HG03520 (cell line): Measurements from ENCODE around the gene PCDHB11.
"Not testable (repeated sequence)": the region's sequence is repeated elsewhere in the genome, so short reads cannot be mapped to it uniquely, and the experiment has no call there.

Experiments used
- ATAC-seq: cut with Tn5 transposase; IDR thresholded peaks from one replicate; pipeline ENCODE4 v1.9.1; 2021; ENCODE audit warnings: mild to moderate bottlenecking, moderate library complexity; ENCODE audit not compliant: unreplicated experiment

PCDHB11 gene

DNA sequence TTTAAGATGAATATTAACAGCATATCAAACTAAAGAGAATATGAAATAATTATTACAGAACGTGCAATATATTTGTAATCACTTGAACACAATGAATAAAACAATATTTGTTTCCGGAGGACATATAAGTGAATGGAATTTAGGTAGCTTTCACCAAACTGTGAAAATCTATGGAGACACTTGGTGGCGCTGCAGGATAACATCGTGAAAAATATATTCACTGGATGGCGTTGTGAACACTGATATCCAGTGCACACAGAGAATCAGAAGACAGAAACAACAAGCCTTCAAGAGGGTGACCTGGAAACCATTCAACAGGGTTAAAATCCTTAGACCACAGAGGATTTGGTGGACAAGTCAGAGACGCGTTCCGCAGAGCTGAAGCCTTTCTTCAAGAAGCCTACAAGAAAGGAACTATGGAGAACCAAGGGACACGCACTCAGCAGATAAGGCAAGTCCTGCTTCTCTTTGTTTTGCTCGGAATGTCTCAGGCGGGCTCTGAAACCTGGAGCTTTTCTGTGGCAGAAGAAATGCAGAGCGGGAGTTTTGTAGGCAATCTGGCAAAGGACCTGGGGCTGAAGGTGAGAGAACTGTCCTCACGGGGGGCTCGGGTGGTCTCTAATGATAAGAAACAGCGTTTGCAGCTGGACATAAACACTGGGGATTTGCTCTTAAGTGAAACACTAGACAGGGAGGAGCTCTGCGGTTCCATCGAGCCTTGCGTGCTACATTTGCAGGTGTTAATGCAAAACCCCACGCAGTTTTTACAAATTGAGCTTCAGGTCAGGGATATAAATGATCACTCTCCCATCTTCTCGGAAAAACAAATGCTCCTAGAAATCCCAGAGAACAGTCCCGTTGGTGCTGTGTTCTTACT, at the start of gene PCDHB11:
TSS of gene PCDHB11 (plus strand) at position 269 of the 877 bp plus-strand sequence. CDS start at position 417, 148 bp downstream.
- ATAC-seq, result no peak

- ATAC-seq, result no peak
Observed at GRCh38 chr5:141149812-141150211, 49.6 kb upstream of the PCDHB11 start, which contains the start of gene PCDHB6. PCDHB6 (plus strand) TSS chr5:141150057; CDS start chr5:141150258, 201 bp downstream.

DNA sequence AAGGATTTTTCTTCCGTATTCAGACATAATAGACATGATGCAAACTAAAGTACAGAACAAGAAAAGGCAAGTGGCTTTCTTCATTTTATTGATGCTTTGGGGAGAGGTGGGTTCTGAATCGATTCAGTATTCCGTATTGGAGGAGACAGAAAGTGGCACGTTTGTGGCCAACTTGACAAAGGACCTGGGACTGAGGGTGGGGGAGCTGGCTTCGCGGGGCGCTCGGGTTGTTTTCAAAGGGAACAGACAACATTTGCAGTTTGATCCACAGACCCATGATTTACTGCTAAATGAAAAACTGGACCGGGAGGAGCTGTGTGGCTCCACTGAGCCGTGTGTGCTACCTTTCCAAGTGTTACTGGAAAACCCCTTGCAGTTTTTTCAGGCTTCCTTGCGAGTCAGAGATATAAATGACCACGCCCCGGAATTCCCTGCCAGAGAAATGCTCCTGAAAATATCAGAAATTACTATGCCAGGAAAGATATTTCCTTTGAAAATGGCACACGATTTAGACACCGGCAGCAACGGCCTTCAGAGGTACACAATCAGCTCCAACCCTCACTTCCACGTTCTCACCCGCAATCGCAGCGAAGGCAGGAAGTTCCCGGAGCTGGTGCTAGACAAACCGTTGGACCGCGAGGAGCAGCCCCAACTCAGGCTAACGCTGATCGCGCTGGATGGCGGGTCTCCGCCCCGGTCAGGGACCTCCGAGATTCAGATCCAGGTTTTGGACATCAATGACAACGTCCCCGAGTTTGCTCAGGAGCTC, 49.0 kb upstream of the PCDHB11 start:
- no peak for ATAC-seq

GRCh38 chr5:141150993-141151325, 48.5 kb upstream of the PCDHB11 start:
- no peak for ATAC-seq

GRCh38 chr5:141151632-141152031, 47.8 kb upstream of the PCDHB11 start:
- ATAC-seq, result not testable (repeated sequence)

GRCh38 chr5:141152096-141152495, 47.3 kb upstream of the PCDHB11 start:
- not testable (repeated sequence) for ATAC-seq

DNA sequence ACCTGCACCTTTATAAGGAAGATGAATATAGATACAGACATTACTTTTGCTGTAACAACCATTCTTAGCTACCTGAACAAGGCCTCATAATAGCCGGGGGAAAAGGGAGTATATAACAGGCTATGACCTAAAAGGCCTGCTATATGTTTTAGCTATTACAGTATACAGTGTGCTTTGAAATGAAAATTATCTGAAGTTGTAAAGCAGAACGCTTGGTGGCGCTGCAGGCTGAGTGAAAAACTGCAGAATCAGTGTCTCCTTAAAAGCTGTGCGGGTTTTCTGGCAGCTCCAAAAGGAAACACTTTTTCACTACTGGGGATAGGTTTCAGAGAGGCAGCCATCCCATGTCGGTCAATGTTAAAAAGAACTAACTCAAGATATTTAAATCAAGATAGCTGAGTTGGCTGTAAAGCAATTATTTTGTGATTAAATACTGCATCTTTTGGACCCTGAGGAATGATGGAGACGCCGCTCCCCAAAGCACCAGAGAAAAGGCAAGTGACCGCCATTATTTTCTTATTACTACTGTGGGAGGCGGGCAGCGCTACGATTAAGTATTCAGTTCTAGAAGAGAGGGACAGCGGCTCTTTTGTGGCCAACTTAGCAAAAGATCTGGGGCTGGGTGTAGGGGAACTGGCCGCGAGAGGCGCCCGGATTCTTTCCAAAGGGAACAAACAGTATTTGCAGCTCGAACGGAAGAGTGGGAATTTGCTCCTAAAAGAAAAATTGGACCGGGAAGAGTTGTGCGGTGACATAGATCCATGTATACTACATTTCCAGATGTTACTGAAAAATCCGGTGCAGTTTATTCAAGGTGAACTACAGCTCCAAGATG, 43.7 kb upstream of the PCDHB11 start:
- no peak for ATAC-seq

GRCh38 chr5:141157356-141157755, 42.1 kb upstream of the PCDHB11 start:
- ATAC-seq, result not testable (repeated sequence)

DNA sequence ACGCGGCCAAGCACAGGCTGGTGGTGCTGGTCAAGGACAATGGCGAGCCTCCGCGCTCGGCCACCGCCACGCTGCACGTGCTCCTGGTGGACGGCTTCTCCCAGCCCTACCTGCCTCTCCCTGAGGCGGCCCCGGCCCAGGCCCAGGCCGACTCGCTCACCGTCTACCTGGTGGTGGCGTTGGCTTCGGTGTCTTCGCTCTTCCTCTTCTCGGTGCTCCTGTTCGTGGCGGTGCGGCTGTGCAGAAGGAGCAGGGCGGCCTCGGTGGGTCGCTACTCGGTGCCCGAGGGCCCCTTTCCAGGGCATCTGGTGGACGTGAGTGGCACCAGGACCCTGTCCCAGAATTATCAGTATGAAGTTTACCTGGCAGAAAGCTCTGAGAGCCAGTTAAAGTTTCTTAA, 41.5 kb upstream of the PCDHB11 start:
- not testable (repeated sequence) for ATAC-seq

- ATAC-seq, result no peak
Observed at GRCh38 chr5:141172381-141173204, 26.8 kb upstream of the PCDHB11 start, which contains the start of gene PCDHB7. PCDHB7 (plus strand) TSS chr5:141172644; CDS start chr5:141172836, 192 bp downstream.

DNA sequence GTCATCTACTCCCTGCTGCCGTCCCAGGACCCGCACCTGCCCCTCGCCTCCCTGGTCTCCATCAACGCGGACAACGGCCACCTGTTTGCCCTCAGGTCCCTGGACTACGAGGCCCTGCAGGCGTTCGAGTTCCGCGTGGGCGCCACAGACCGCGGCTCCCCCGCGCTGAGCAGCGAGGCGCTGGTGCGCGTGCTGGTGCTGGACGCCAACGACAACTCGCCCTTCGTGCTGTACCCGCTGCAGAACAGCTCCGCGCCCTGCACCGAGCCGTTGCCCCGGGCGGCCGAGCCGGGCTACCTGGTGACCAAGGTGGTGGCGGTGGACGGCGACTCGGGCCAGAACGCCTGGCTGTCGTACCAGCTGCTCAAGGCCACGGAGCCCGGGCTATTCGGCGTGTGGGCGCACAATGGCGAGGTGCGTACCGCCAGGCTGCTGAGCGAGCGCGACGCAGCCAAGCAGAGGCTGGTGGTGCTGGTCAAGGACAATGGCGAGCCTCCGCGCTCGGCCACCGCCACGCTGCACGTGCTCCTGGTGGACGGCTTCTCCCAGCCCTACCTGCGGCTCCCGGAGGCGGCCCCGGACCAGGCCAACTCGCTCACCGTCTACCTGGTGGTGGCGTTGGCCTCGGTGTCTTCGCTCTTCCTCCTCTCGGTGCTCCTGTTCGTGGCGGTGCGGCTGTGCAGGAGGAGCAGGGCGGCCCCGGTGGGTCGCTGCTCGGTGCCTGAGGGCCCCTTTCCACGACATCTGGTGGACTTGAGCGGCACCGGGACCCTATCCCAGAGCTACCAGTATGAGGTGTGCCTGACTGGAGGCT, 24.9 kb upstream of the PCDHB11 start:
- not testable (repeated sequence) for ATAC-seq

DNA sequence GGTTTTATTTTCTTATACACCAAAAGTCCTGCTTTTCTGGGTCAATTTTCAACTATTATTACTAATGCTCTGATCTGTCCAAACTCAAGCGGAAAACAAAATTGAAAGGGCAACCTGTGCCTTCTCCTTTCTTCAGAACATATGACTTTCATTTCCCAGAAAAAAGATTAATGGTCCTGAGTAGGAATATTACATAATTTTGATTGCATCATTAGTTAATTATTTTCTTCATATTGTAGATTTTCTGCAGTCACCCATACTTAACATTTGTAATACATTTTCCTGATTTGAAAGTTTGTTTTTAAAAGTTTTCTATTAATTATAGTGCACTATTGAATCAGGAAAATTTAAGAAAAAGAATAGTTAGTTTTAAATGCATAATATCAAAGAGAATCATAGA, 23.5 kb upstream of the PCDHB11 start:
- ATAC-seq, result no peak

- ATAC-seq, result not testable (repeated sequence)
Observed at GRCh38 chr5:141177577-141178191, 21.7 kb upstream of the PCDHB11 start, which contains the start of gene PCDHB8. PCDHB8 (plus strand) TSS chr5:141177790; CDS start chr5:141178035, 245 bp downstream.

- ATAC-seq, result not testable (repeated sequence)
Observed at GRCh38 chr5:141179371-141179770, 20.1 kb upstream of the PCDHB11 start.

GRCh38 chr5:141179876-141180275, 19.6 kb upstream of the PCDHB11 start:
- ATAC-seq, result not testable (repeated sequence)

DNA sequence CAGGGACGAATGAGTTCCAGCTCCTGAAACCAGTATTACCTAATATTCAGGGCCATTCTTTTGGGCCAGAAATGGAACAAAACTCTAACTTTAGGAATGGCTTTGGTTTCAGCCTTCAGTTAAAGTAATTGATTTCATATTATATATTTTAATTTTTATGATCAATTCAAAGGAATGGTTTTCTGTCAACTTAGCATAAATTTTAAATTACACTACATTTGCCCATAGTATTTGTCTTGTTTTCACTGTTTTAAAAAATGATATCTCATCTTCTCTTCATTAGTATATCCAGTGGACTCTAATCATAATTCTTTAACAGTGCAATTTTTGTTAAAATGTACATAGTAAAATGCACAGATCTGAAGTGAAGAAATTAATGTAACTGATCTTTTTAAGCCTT, 19.1 kb upstream of the PCDHB11 start:
- ATAC-seq, result no peak

GRCh38 chr5:141182248-141182647, 17.2 kb upstream of the PCDHB11 start, which contains the start of gene PCDHB16:
PCDHB16 (plus strand) TSS chr5:141182387; CDS start chr5:141182560, 173 bp downstream.
- no peak for ATAC-seq

GRCh38 chr5:141184117-141184855, 15.1 kb upstream of the PCDHB11 start:
- ATAC-seq, result not testable (repeated sequence)
